ENCODE data around the gene AFG3L2.

DNA sequence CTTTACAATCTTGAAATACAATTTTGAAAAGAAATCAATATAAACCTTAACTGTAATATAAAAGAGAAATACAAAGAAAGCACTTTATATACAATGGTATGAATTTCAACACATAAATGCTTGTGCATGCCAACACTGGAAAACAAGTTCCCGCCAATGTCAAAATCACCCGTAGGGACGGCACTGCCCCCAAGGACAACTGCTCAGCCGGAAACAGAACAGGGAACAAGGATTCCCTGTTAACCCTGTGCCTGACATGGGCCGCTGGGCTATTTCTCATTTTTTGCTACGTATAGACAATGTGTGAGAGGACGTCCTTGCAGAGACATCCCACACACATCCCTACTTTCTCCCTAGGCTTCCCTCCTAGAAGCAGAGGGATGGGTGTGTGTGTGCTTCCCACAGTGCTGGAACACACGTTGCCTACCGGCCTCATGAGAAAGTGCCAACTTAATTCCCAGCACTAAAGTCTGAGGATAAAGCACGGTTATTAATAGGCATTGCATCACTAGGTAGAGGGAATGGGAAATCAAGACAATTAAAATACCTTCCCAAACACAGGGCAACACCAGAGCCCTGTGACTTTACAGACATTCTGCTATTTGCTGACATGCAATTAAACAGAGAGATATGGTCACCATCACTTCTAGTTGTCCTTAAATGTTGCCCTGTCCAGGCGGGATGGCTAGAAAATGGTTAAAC is 14.4 kb downstream of the AFG3L2 start:
- TF ChIP-seq, protein P1, sequence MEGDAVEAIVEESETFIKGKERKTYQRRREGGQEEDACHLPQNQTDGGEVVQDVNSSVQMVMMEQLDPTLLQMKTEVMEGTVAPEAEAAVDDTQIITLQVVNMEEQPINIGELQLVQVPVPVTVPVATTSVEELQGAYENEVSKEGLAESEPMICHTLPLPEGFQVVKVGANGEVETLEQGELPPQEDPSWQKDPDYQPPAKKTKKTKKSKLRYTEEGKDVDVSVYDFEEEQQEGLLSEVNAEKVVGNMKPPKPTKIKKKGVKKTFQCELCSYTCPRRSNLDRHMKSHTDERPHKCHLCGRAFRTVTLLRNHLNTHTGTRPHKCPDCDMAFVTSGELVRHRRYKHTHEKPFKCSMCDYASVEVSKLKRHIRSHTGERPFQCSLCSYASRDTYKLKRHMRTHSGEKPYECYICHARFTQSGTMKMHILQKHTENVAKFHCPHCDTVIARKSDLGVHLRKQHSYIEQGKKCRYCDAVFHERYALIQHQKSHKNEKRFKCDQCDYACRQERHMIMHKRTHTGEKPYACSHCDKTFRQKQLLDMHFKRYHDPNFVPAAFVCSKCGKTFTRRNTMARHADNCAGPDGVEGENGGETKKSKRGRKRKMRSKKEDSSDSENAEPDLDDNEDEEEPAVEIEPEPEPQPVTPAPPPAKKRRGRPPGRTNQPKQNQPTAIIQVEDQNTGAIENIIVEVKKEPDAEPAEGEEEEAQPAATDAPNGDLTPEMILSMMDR (IDR thresholded peaks at IDR 0.05; ENCODE audit: insufficient read depth, low read depth, low read length) = no peak
- no peak for TF ChIP-seq EZH2 (IDR thresholded peaks at IDR 0.05; ENCODE audit: insufficient read depth, low read length)

Data from astrocyte (in vitro differentiated cells and primary cell).